SK-N-SH (cell line): ENCODE measurements around the gene JADE3.

Source experiments
- EP300 ChIP-seq, 2 experiments: IDR thresholded peaks; 2 replicates each; pipeline versions ENCODE4 v1.4.0 to v1.6.1; 2012; ENCODE audit warnings: borderline replicate concordance in 1 of 2, low read depth in 1 of 2, low read length in 1 of 2
- EZH2phosphoT487 ChIP-seq: fragments of 200-600 bp; sonication (generic); IDR thresholded peaks from 2 replicates; pipeline ENCODE4 v1.6.1; 2017; ENCODE audit warnings: low read depth, mixed run types, mild to moderate bottlenecking, antibody characterized with exemption, moderate library complexity, borderline replicate concordance
- FOSL2 ChIP-seq: IDR thresholded peaks from 2 replicates; pipeline ENCODE4 v1.4.0; 2012; ENCODE audit warnings: low read depth, mild to moderate bottlenecking, moderate library complexity, borderline replicate concordance
- MXI1 ChIP-seq: IDR thresholded peaks from 2 replicates; pipeline ENCODE4 v1.6.1; 2012; ENCODE audit warnings: mild to moderate bottlenecking, low read depth, low read length, improper control_type of control experiment
- PBX3 ChIP-seq: IDR thresholded peaks from 2 replicates; pipeline ENCODE4; 2012
- RFX5 ChIP-seq: IDR thresholded peaks from 2 replicates; pipeline ENCODE4 v1.6.1; 2012; ENCODE audit warnings: mild to moderate bottlenecking, improper control_type of control experiment, low read length
- TAF1 ChIP-seq: IDR thresholded peaks from 2 replicates; pipeline ENCODE4 v1.6.1; 2012; ENCODE audit warnings: low read depth, mild to moderate bottlenecking, low read length, moderate library complexity, borderline replicate concordance
- USF1 ChIP-seq: IDR thresholded peaks from 2 replicates; pipeline ENCODE4 v1.4.0; 2012; ENCODE audit warnings: low read depth, borderline replicate concordance
- TF ChIP-seq, protein P1 (sequence below): fragments of 200-600 bp; sonication (generic); IDR thresholded peaks from 2 replicates; pipeline ENCODE4 v1.6.1; 2017; ENCODE audit warnings: antibody characterized with exemption, mild to moderate bottlenecking, moderate library complexity

- TF ChIP-seq FOSL2 (no peak), TAF1 (no peak), EZH2phosphoT487 (no peak), EP300 (IDR thresholded peaks at IDR 0.05; ENCODE audit: borderline replicate concordance in 1 of 2, low read depth in 1 of 2, low read length in 1 of 2) (no peak), PBX3 (no peak), RFX5 (no peak), USF1 (no peak), MXI1 (no peak)
- TF ChIP-seq, protein P1, sequence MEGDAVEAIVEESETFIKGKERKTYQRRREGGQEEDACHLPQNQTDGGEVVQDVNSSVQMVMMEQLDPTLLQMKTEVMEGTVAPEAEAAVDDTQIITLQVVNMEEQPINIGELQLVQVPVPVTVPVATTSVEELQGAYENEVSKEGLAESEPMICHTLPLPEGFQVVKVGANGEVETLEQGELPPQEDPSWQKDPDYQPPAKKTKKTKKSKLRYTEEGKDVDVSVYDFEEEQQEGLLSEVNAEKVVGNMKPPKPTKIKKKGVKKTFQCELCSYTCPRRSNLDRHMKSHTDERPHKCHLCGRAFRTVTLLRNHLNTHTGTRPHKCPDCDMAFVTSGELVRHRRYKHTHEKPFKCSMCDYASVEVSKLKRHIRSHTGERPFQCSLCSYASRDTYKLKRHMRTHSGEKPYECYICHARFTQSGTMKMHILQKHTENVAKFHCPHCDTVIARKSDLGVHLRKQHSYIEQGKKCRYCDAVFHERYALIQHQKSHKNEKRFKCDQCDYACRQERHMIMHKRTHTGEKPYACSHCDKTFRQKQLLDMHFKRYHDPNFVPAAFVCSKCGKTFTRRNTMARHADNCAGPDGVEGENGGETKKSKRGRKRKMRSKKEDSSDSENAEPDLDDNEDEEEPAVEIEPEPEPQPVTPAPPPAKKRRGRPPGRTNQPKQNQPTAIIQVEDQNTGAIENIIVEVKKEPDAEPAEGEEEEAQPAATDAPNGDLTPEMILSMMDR: no peak
These were observed 4.1 kb downstream of the JADE3 start for GRCh38 chrX:46916273-46916672.
